Gastrocnemius medialis (tissue), 4 donors: ENCODE measurements around the gene CACNA1C.

Experiments used
- POLR2A ChIP-seq, 2 donors: fragments of 450-650 bp; IDR thresholded peaks; one replicate each; pipeline ENCODE4 v1.6.1; 2017; ENCODE audit warnings: antibody characterized with exemption in 2 of 2, mild to moderate bottlenecking in 2 of 2, moderate library complexity in 2 of 2
- TF ChIP-seq, protein P1 (sequence below), 5 experiments: fragments of 450-650 bp in 3 of 5; fragments of 200-600 bp in 2 of 5; sonication (generic) in 2 of 5; IDR thresholded peaks in 4 of 5; conservative IDR thresholded peaks in 1 of 5; 1 replicate in 4 of 5; 2 replicates in 1 of 5; pipeline ENCODE4 v1.5.1; 2016 to 2019; ENCODE audit warnings: antibody characterized with exemption in 5 of 5, mild to moderate bottlenecking in 3 of 5, moderate library complexity in 3 of 5

DNA sequence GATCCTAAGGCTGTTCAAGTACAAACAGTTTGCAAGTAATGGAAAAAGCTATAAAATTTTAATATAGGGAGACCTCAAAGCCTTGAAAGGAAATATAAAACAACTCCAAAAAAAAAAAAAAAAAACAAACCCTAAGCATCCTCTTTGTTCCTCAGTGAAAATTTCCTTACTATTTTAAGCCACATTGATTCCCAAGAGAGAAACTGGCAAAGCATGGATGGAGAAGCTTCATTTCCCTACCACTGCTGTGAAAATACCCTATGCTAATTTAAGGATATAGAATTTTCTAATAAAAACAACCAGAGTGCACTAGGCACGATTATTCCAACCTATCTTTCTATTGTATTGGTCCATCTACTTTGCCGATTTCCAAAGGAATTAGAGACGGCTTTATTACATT is 283.1 kb downstream of the CACNA1C start:
- TF ChIP-seq, protein P1, sequence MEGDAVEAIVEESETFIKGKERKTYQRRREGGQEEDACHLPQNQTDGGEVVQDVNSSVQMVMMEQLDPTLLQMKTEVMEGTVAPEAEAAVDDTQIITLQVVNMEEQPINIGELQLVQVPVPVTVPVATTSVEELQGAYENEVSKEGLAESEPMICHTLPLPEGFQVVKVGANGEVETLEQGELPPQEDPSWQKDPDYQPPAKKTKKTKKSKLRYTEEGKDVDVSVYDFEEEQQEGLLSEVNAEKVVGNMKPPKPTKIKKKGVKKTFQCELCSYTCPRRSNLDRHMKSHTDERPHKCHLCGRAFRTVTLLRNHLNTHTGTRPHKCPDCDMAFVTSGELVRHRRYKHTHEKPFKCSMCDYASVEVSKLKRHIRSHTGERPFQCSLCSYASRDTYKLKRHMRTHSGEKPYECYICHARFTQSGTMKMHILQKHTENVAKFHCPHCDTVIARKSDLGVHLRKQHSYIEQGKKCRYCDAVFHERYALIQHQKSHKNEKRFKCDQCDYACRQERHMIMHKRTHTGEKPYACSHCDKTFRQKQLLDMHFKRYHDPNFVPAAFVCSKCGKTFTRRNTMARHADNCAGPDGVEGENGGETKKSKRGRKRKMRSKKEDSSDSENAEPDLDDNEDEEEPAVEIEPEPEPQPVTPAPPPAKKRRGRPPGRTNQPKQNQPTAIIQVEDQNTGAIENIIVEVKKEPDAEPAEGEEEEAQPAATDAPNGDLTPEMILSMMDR (IDR thresholded peaks at IDR 0.05 in 4 of 5, conservative IDR thresholded peaks at IDR 0.05 in 1 of 5): no peak
- no peak for TF ChIP-seq POLR2A (IDR thresholded peaks at IDR 0.05)
